ENCODE results near the gene EVA1A.

GRCh38 chr2:75456111-75456510 lies 104.6 kb downstream of the EVA1A start:
- TF ChIP-seq CTCF (conservative IDR thresholded peaks at IDR 0.05; ENCODE audit: low read depth in 2 of 2): no peak
- TF ChIP-seq POLR2AphosphoS5 (IDR thresholded peaks at IDR 0.05; ENCODE audit: low read depth): no peak
- no peak for TF ChIP-seq EZH2 (IDR thresholded peaks at IDR 0.05; ENCODE audit: low read depth, unreplicated experiment)
- TF ChIP-seq JUNB (IDR thresholded peaks at IDR 0.05; ENCODE audit: unreplicated experiment): no peak
